Naive thymus-derived CD8-positive, alpha-beta T cell (primary cell): Measurements from ENCODE around the gene LRGUK. TPM values are rescaled to one million over a fixed set of nuclear protein-coding genes. Genes with fewer than 3 reads are reported as not detected.
"Not testable (repeated sequence)": the region's sequence is repeated elsewhere in the genome, so short reads cannot be mapped to it uniquely, and the experiment has no call there.

ENCODE experiments used
- ATAC-seq, 2 donors: fragments of 150-1000 bp; cut with Tn5 transposase in 1 of 2; sonication (Bioruptor Pico), chemical (Tn5 transposase) in 1 of 2; 1 replicate in 1 of 2; 2 replicates in 1 of 2; pipeline ENCODE4 v1.10.0; 2021; ENCODE audit warnings: mild to moderate bottlenecking in 2 of 2, moderate library complexity in 2 of 2
- POLR2A ChIA-PET: fragments of 350-600 bp; sonication (Branson Sonifier 250); formaldehyde crosslinking; loops from one replicate; lab custom pipeline; 2021; ENCODE audit warnings: antibody characterized with exemption; lab: Charles Lee
- DNase-seq, 10 donors: peaks; one replicate each; pipeline versions ENCODE4 v3.0.0 to v3.0.0-alpha.2; 2020 to 2022
- H3K27ac Mint-ChIP-seq, 10 donors: one replicate each; pipeline ENCODE4 v1.8.0; 2020 to 2022; ENCODE audit warnings: mild to moderate bottlenecking in 10 of 10, mixed read lengths in 10 of 10, moderate library complexity in 4 of 10, inconsistent platforms in 1 of 10
- H3K27me3 Mint-ChIP-seq, 5 donors: one replicate each; pipeline ENCODE4 v1.8.0; 2021 to 2022; ENCODE audit warnings: mixed read lengths in 5 of 5
- H3K36me3 Mint-ChIP-seq, 3 donors: one replicate each; pipeline ENCODE4 v1.8.0; 2020 to 2022; ENCODE audit warnings: mixed read lengths in 3 of 3, mild to moderate bottlenecking in 2 of 3, inconsistent platforms in 1 of 3
- H3K4me1 Mint-ChIP-seq, 4 donors: one replicate each; pipeline ENCODE4 v1.8.0; 2021 to 2022; ENCODE audit warnings: mixed read lengths in 4 of 4
- H3K4me3 Mint-ChIP-seq, 10 donors: one replicate each; pipeline ENCODE4 v1.8.0; 2020 to 2022; ENCODE audit warnings: mild to moderate bottlenecking in 10 of 10, mixed read lengths in 10 of 10, moderate library complexity in 6 of 10, inconsistent platforms in 1 of 10
- H3K9me3 Mint-ChIP-seq, 9 donors: one replicate each; pipeline ENCODE4 v1.8.0; 2020 to 2022; ENCODE audit warnings: mixed read lengths in 9 of 9, mild to moderate bottlenecking in 3 of 9, inconsistent platforms in 1 of 9, moderate library complexity in 1 of 9
- polyA plus RNA-seq, 3 donors: library from polyadenylated mRNA; unstranded; fragments of 300-500 nt; fragmentation: Illumina TruSeq; gene quantifications; one replicate each; pipeline ENCODE4 v1.2.3, GENCODE V29; 2021
- total RNA-seq, 8 experiments: library from RNA in 2 of 8; stranded (reverse) in 2 of 8; gene quantifications; one replicate each; pipeline ENCODE4 v1.2.3 and lab custom pipeline; 2021 to 2026

The LRGUK gene
- total and polyA plus RNA-seq, 5 experiments from 2014 or later, result 0.09 to 0.60 (median 0.34) TPM; not detected in 2

DNA sequence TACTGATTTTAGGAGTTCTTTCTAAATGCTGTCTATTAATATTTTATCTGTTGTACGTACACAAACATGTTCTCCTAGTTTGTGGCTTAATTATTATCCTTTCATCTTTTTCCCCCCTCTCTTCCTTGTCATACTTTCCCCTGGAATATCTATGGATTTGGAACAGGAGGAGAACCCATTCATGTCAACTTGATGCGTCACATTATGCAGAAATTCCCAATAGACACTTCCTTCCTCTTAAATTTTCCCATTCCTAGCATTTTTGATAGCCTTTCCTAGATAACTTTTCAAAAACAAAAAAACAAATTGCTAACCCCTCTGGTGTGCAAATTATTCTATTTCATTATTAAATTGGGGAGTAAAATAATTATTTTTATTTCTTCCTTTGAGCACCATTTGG is 153.4 kb downstream of the LRGUK start:
- POLR2A ChIA-PET, result no interaction called here
- ATAC-seq, result no peak
- H3K4me1 Mint-ChIP-seq, result no peaks in the 10 kb centered on the region
- H3K27me3 Mint-ChIP-seq, result peaks cover 28 to 72% (median 35%) of the 10 kb centered on the region in 5 donors
- H3K4me3 Mint-ChIP-seq, result no peak overlapping the region
- no peaks in the 10 kb centered on the region for H3K9me3 Mint-ChIP-seq
- no peak overlapping the region for H3K27ac Mint-ChIP-seq
- DNase-seq, result no peak
- H3K36me3 Mint-ChIP-seq, result no peaks in the 10 kb centered on the region

DNA sequence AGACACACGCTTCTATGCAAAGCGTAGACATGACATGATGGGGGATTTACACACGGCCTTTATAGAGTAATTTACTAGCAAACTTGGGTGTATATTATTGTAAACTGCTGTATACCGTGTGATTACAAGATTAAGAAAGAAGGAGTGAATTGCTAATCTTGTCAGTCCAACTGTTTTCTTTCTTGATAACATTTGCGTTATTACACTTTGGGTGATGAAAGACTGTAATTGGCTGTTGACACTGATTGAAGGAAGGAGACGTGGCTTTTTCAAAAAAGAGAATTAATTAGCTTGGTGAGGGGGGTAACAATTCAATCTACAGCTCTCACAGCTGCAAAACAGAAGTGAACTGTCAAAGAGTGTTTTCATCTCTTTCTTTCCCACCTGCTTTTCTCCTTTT is 156.9 kb downstream of the LRGUK start:
- Mint-ChIP-seq H3K4me3 (no peak overlapping the region), H3K27ac (peak overlapping the region in 1 of 10 donors; percentile 32), H3K9me3 (no peaks in the 10 kb centered on the region), H3K4me1 (no peaks in the 10 kb centered on the region), H3K27me3 (peaks cover 6 to 43% (median 17%) of the 10 kb centered on the region in 5 donors), H3K36me3 (no peaks in the 10 kb centered on the region)
- ATAC-seq (no peak), DNase-seq (no peak)
- POLR2A ChIA-PET, result no interaction called here

DNA sequence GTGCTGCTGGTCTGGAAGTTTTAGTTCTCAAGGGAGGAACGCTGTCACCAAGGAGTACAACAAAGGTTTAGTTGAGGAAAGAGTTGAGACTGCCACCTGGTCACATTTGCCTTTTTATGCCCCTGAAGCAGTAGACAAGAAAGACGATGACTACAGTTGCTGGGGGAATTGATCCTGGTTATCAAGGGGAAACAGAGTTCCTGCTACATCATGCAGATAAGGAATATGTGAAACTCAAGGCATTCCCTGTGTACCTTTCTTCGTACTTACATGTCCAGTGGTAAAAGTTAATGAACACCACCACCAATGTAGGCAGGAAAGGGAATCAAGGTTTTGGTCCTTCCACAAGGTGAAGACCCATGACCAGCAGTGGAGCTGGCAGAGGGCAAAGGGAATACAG is 157.8 kb downstream of the LRGUK start:
- DNase-seq (no peak), ATAC-seq (no peak)
- H3K9me3 Mint-ChIP-seq, result no peaks in the 10 kb centered on the region
- H3K27me3 Mint-ChIP-seq, result peaks cover 3 to 33% (median 14%) of the 10 kb centered on the region in 5 donors
- no peaks in the 10 kb centered on the region for H3K36me3 Mint-ChIP-seq
- no peaks in the 10 kb centered on the region for H3K4me1 Mint-ChIP-seq
- POLR2A ChIA-PET, result no interaction called here
- H3K27ac Mint-ChIP-seq, result no peak overlapping the region
- H3K4me3 Mint-ChIP-seq, result no peak overlapping the region

DNA sequence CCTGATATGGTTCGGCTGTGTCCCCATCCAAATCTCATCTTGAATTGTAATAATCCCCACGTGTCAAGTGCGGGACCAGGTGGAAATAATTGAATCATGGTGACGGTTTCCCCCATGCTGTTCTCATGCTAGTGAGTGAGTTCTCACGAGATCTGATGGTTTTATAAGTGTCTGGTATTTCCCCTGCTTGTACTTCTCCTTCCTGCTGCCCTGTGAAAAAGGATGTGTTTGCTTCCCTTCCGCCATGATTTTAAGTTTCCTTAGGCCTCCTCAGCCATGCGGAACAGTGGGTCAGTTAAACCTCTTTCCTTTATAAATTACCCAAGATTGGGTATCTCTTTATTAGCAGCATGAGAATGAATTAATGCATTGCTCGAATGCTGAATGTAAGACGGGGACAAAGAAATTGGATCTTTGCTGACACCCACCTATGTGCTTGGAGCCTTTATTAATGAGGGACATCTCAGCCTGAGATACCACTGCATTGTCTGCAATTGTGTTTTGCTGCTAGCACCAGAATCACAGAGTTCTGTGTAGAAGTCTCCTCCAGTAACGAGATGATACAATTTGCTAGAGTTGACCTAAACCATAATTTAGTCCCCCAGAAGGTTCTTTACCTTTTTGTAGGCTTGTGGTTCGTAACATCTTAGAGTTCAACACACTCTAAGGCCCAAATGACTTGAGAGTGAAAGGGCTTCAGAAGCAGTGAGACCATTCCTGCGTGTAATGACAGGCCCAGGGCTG is 160.9 kb downstream of the LRGUK start:
- ATAC-seq (no peak), DNase-seq (no peak)
- H3K27ac Mint-ChIP-seq, result no peak overlapping the region
- peaks cover 0 to 7% (median 2%) of the 10 kb centered on the region in 5 donors for H3K27me3 Mint-ChIP-seq
- H3K4me1 Mint-ChIP-seq, result peaks cover 0 to 3% (median 2%) of the 10 kb centered on the region in 4 donors
- H3K4me3 Mint-ChIP-seq, result no peak overlapping the region
- H3K36me3 Mint-ChIP-seq, result peaks cover 0 to 11% (median 3%) of the 10 kb centered on the region in 3 donors
- POLR2A ChIA-PET, result no interaction called here
- no peaks in the 10 kb centered on the region for H3K9me3 Mint-ChIP-seq

DNA sequence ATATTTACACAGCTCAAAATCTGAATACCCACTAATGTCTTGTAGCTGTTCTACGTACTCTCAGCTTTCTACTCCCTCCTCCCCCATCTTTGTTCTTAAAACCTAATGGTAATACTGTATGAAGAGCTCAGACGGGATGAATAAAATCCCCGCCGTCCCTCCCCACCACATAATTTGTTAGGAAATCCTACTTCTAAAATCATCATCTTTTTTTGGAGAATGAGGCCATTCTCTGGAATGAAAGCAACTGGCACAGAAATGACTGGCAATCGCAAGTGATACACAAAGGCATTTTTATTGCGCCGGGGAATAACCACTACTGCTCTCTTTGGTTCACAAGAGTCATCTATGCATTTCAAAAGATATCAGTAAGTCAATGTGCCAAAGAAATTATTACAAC is 162.3 kb downstream of the LRGUK start:
- peaks cover 0 to 8% (median 2%) of the 10 kb centered on the region in 4 donors for H3K4me1 Mint-ChIP-seq
- peaks cover 0 to 5% (median 0%) of the 10 kb centered on the region in 5 donors for H3K27me3 Mint-ChIP-seq
- H3K9me3 Mint-ChIP-seq, result no peaks in the 10 kb centered on the region
- no peak overlapping the region for H3K27ac Mint-ChIP-seq
- POLR2A ChIA-PET, result no interaction called here
- peaks cover 0 to 19% (median 8%) of the 10 kb centered on the region in 3 donors for H3K36me3 Mint-ChIP-seq
- DNase-seq (no peak), ATAC-seq (no peak)
- no peak overlapping the region for H3K4me3 Mint-ChIP-seq

DNA sequence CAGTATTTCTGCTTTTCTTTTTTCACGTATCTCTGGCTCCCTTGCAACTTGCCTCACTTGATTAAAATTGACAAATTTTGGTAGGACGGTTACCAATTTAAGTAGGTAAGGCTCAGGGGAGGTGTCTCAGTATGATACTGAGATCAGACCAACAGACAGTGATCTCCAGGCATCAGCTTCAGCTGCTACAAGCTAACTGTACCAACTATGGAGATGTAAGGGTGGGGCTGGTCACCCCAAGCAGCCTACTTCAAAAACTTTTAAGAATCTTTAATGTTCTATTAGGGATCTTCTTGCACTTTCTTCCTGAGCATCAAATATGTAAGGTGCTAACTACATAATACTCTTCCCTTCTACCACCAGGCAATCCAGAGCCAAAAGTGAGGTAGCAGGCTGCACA is 162.7 kb downstream of the LRGUK start:
- Mint-ChIP-seq H3K4me1 (peaks cover 0 to 8% (median 2%) of the 10 kb centered on the region in 4 donors), H3K36me3 (peaks cover 0 to 24% (median 12%) of the 10 kb centered on the region in 3 donors), H3K27me3 (peaks cover 0 to 1% (median 0%) of the 10 kb centered on the region in 5 donors), H3K27ac (peak overlapping the region in 1 of 10 donors; percentile 52), H3K9me3 (no peaks in the 10 kb centered on the region), H3K4me3 (no peak overlapping the region)
- ATAC-seq (no peak), DNase-seq (no peak)
- POLR2A ChIA-PET, result no interaction called here

DNA sequence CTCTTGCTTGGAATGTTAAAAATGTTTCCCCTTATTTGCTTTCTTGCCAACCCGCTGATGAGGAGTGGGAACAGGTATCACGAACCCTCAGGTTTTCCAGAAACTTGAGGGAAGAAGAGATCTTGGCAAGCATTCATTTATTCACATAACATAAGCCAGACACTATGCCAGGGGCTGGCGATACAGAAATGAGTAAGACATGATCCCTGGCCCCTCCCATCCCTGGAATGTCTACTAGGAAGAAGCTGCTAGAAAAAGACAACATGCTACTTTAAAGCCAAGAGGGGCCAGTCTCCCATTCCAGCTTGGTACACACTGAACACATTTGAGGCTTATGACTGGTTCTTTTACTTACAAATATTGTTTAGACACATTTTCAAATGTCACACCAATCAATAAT is 163.1 kb downstream of the LRGUK start:
- H3K27me3 Mint-ChIP-seq, result no peaks in the 10 kb centered on the region
- ATAC-seq (no peak), DNase-seq (no peak)
- no peak overlapping the region for H3K4me3 Mint-ChIP-seq
- POLR2A ChIA-PET, result no interaction called here
- peaks cover 0 to 28% (median 16%) of the 10 kb centered on the region in 3 donors for H3K36me3 Mint-ChIP-seq
- peak overlapping the region in 1 of 10 donors; percentile 52 for H3K27ac Mint-ChIP-seq
- peaks cover 0 to 8% (median 2%) of the 10 kb centered on the region in 4 donors for H3K4me1 Mint-ChIP-seq
- no peaks in the 10 kb centered on the region for H3K9me3 Mint-ChIP-seq

DNA sequence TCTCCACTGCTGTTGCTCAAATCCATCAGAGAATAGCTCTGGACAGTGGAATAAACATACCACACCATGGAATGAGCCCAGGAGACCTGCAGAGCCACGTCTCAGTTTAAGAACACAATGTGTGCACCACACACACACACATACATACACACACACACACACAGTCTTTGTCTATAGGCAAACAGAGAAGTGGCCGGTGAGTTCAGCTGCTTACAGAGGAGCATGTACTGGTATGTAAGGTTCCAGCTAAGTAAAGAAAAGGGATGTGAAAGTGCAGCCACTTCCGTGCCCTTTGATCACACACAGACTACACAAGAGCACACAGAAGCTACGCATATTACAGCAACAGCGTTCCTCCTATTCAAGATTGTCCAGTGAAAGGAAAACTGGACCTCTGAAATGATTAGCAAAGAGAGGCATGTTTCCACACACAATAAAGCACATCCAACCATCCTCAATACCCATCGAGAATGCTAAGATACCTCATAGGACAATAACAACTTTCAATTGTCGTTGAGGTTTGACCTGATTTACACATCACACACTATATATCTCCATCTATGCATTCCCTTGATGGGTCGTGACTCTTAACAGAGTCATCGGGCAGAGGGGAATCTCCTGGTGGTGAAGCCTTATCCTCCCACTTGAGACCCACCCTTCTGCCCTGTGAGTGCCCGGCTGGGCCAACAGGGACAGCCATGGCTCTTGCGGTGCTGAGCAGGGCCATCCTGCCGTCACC is 166.0 kb downstream of the LRGUK start:
- ATAC-seq, result no peak

DNA sequence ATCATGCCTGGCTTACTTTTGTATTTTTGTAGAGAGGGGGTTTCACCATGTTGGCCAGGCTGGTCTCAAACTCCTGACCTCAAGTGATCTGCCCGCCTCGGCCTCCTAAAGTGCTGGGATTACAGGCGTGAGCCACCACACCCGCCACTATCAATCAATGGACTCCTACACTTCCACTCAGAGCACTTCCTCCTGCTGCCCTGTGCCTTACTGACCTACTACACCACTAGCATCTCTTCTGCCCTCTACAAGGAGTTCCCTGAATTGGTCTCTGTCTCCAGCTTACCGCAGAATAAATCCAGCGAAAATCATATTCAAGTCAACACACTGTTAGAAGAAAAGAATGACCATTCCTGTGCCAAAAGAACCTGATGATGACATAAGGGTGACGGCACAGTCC is 168.8 kb downstream of the LRGUK start:
- H3K4me1 Mint-ChIP-seq, H3K4me3 Mint-ChIP-seq, H3K9me3 Mint-ChIP-seq, POLR2A ChIA-PET, H3K27me3 Mint-ChIP-seq, ATAC-seq, DNase-seq: not testable (repeated sequence)
- Mint-ChIP-seq H3K27ac (peak overlapping the region in 1 of 10 donors; percentile 37), H3K36me3 (peaks cover 4 to 70% (median 51%) of the 10 kb centered on the region in 3 donors)

More for the DNA sequence above, 166.0 kb downstream of the LRGUK start:
- H3K27ac Mint-ChIP-seq, result no peak overlapping the region
- POLR2A ChIA-PET, result interaction anchor here (0.7 kb wide), 1 partner anchor 84 kb away, joined by 4 read pairs; no protein-coding TSS in a partner anchor
- H3K4me1 Mint-ChIP-seq, result peaks cover 0 to 8% (median 2%) of the 10 kb centered on the region in 4 donors
- peak in 1 of 10 donors; percentile 3 for DNase-seq
- no peaks in the 10 kb centered on the region for H3K9me3 Mint-ChIP-seq
- H3K36me3 Mint-ChIP-seq, result peaks cover 4 to 51% (median 37%) of the 10 kb centered on the region in 3 donors
- no peaks in the 10 kb centered on the region for H3K27me3 Mint-ChIP-seq
- H3K4me3 Mint-ChIP-seq, result peak overlapping the region in 1 of 10 donors; percentile 12

DNA sequence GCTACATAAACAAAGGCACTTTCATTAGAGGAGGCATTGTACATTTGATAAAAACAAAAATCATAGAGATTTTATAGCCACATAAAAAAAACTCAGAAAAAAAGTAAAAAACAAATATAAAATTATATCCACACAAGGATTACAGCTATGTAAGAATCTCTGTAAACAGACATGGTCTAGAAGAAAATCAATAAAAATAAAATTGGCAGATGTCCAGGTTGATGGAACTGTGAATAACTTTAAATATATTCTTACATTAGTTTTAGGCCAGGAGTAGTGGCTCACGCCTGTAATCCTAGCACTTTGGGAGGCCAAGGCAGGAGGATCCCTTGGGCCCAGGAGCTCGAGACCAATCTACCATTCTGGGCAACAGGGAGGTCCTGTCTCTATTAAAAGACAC is 170.3 kb downstream of the LRGUK start:
- H3K36me3 Mint-ChIP-seq, result peaks cover 4 to 80% (median 57%) of the 10 kb centered on the region in 3 donors
- H3K4me3 Mint-ChIP-seq, result no peak overlapping the region
- POLR2A ChIA-PET, result no interaction called here
- DNase-seq (no peak), ATAC-seq (no peak)
- H3K27ac Mint-ChIP-seq, result no peak overlapping the region
- H3K4me1 Mint-ChIP-seq, result peaks cover 0 to 8% (median 0%) of the 10 kb centered on the region in 4 donors
- H3K9me3 Mint-ChIP-seq, result no peaks in the 10 kb centered on the region
- no peaks in the 10 kb centered on the region for H3K27me3 Mint-ChIP-seq

DNA sequence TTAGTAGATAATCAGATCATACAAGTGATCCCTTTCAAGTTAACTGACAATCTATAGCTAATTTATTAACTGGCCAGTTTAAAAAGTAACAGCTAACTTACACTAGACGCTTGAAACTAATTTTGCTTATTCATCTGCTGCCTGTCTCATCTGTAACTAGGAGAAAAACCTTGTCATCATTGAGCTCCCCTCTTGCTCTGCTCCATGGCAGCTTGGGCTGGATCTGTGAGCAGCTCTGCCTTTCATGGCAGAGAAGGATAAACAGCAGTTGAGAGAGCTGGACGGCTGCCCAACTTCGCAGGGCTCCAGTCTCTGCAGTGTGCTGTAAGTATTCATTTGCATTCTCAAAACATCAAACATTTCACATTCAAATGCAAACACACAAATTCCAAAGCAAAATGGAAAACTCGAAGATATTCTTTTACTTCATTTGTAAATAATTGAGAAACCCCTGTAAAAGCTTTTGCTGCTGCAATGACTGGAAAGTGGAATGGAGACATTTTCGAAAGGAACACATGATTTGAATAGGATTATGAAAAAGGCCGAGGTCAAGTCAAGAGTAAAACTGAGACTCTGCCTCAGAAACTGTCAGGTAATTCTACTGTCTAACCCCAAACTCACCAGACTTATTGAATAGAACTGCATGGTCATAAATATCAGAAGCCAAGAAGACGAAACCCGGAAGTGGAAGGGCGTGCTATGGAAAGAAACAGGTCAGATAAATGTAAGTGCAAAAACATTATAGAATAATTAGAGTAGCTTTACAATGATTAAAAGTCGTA is 172.0 kb downstream of the LRGUK start:
- H3K27ac Mint-ChIP-seq, result no peak overlapping the region
- DNase-seq (no peak), ATAC-seq (no peak)
- H3K4me1 Mint-ChIP-seq, result no peaks in the 10 kb centered on the region
- peaks cover 4 to 86% (median 59%) of the 10 kb centered on the region in 3 donors for H3K36me3 Mint-ChIP-seq
- H3K9me3 Mint-ChIP-seq, result no peaks in the 10 kb centered on the region
- H3K4me3 Mint-ChIP-seq, result no peak overlapping the region
- H3K27me3 Mint-ChIP-seq, result no peaks in the 10 kb centered on the region
- POLR2A ChIA-PET, result no interaction called here

DNA sequence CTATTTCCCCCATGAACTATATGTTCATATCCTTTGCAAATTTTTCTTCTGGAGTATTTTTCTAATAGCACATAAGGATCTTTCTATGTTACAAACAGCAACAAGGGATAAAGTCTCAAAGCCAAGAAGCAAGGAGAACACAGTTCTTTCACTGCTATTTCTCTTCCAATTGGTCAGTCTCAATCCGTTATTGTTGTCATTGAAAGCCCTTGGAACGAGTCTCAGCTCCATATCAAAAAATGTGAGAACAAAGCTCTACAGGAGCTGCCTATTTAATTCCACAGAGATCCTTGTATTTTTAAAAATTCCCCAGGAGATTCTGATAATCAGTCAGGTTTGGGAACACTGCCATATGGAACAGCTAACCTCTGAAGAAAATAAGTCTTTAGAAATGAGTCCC is 173.8 kb downstream of the LRGUK start:
- DNase-seq, result no peak
- H3K27me3 Mint-ChIP-seq, result no peaks in the 10 kb centered on the region
- POLR2A ChIA-PET, result no interaction called here
- no peak for ATAC-seq
- no peaks in the 10 kb centered on the region for H3K9me3 Mint-ChIP-seq
- H3K27ac Mint-ChIP-seq, result no peak overlapping the region
- H3K36me3 Mint-ChIP-seq, result peaks cover 3 to 83% (median 52%) of the 10 kb centered on the region in 3 donors
- H3K4me3 Mint-ChIP-seq, result no peak overlapping the region
- no peaks in the 10 kb centered on the region for H3K4me1 Mint-ChIP-seq
